ENCODE results near the gene SLC4A11.

SLC4A11 gene

DNA sequence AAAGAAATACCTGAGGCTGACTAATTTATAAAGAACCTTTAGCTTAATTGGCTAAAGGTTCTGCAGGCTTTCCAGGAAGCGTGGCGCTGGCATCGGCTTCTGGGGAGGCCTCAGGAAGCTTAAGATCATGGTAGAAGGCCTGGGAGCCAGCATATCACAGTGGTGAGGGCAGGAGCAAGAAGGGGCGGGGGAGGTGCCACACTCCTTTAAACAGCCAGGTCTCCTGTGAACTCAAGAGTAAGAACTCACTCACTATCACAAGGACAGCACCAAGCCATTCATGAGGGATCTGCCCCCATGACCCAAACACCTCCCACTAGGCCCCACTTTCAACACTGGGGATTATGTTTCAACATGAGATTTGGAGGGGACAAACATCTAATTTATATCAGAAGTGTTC is 34.4 kb upstream of the SLC4A11 start:
- DNase-seq (ENCODE audit: low read depth in 1 of 2, low spot score in 1 of 2), result no peak
- H3K4me3 ChIP-seq (replicated peaks; ENCODE audit: insufficient read depth, low read length), result no peak overlapping the region
- H3K27ac ChIP-seq (replicated peaks), result no peak overlapping the region
- TF ChIP-seq SPI1 (IDR thresholded peaks at IDR 0.05; ENCODE audit: borderline replicate concordance, low read depth) (no peak), GABPA (IDR thresholded peaks at IDR 0.05; ENCODE audit: low read depth) (no peak), POLR2AphosphoS5 (IDR thresholded peaks at IDR 0.05; ENCODE audit: low read depth) (no peak)
- TF ChIP-seq, protein P1, sequence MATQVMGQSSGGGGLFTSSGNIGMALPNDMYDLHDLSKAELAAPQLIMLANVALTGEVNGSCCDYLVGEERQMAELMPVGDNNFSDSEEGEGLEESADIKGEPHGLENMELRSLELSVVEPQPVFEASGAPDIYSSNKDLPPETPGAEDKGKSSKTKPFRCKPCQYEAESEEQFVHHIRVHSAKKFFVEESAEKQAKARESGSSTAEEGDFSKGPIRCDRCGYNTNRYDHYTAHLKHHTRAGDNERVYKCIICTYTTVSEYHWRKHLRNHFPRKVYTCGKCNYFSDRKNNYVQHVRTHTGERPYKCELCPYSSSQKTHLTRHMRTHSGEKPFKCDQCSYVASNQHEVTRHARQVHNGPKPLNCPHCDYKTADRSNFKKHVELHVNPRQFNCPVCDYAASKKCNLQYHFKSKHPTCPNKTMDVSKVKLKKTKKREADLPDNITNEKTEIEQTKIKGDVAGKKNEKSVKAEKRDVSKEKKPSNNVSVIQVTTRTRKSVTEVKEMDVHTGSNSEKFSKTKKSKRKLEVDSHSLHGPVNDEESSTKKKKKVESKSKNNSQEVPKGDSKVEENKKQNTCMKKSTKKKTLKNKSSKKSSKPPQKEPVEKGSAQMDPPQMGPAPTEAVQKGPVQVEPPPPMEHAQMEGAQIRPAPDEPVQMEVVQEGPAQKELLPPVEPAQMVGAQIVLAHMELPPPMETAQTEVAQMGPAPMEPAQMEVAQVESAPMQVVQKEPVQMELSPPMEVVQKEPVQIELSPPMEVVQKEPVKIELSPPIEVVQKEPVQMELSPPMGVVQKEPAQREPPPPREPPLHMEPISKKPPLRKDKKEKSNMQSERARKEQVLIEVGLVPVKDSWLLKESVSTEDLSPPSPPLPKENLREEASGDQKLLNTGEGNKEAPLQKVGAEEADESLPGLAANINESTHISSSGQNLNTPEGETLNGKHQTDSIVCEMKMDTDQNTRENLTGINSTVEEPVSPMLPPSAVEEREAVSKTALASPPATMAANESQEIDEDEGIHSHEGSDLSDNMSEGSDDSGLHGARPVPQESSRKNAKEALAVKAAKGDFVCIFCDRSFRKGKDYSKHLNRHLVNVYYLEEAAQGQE (IDR thresholded peaks at IDR 0.05; ENCODE audit: insufficient replicate concordance, low read depth), result no peak
- TF ChIP-seq, protein P2, sequence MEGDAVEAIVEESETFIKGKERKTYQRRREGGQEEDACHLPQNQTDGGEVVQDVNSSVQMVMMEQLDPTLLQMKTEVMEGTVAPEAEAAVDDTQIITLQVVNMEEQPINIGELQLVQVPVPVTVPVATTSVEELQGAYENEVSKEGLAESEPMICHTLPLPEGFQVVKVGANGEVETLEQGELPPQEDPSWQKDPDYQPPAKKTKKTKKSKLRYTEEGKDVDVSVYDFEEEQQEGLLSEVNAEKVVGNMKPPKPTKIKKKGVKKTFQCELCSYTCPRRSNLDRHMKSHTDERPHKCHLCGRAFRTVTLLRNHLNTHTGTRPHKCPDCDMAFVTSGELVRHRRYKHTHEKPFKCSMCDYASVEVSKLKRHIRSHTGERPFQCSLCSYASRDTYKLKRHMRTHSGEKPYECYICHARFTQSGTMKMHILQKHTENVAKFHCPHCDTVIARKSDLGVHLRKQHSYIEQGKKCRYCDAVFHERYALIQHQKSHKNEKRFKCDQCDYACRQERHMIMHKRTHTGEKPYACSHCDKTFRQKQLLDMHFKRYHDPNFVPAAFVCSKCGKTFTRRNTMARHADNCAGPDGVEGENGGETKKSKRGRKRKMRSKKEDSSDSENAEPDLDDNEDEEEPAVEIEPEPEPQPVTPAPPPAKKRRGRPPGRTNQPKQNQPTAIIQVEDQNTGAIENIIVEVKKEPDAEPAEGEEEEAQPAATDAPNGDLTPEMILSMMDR (IDR thresholded peaks at IDR 0.05; ENCODE audit: insufficient read depth, low read length), result no peak
- no peaks in the 10 kb centered on the region for H3K27me3 ChIP-seq (ENCODE audit: insufficient read depth, poor library complexity, severe bottlenecking)

DNA sequence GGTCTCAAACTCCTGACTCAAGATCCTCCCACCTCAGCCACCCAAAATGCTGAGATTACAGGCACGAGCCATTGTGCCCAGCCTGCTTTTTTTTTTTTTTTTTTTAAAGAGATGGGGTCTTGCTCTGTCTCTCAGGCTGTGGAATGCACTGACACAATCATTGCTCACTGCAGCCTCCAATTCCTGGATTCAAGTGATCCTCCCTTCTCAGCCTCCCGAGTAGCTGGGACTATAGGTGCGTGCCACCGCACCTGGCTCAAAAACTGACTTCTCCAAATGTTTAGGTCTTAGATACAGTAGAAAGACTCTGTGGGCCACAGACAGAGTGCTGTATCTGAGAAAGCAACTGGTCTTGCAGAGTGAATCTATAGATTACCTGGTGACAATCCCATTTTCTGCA is 31.1 kb upstream of the SLC4A11 start:
- no peak overlapping the region for H3K4me3 ChIP-seq (replicated peaks; ENCODE audit: insufficient read depth, low read length)
- no peak overlapping the region for H3K27ac ChIP-seq (replicated peaks)
- no peak for DNase-seq (ENCODE audit: low read depth in 1 of 2, low spot score in 1 of 2)
- TF ChIP-seq, protein P1 (IDR thresholded peaks at IDR 0.05; ENCODE audit: insufficient replicate concordance, low read depth), result no peak
- no peak for TF ChIP-seq SPI1 (IDR thresholded peaks at IDR 0.05; ENCODE audit: borderline replicate concordance, low read depth)
- TF ChIP-seq GABPA (IDR thresholded peaks at IDR 0.05; ENCODE audit: low read depth), result no peak
- no peak for TF ChIP-seq POLR2AphosphoS5 (IDR thresholded peaks at IDR 0.05; ENCODE audit: low read depth)
- TF ChIP-seq, protein P2 (IDR thresholded peaks at IDR 0.05; ENCODE audit: insufficient read depth, low read length), result no peak
- H3K27me3 ChIP-seq (ENCODE audit: insufficient read depth, poor library complexity, severe bottlenecking), result no peaks in the 10 kb centered on the region

DNA sequence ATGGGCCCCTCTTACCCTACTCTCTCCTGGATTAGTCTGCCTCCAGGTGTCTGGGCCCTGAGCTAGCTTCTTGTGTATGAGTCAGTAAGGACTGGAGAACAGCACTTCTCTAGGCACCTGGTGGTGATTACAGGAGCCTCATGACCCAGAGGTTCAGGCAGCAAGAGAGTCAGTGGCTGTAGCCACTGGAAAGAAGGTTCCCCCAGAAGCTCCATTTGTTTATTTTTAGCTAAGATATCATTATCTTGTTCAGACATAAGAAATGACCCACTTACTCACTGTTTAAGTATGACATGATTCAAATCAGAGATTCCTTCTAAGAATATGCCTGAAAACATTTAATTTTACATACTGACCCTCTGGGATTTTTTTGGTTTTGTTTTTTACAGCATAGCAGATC is 23.6 kb upstream of the SLC4A11 start:
- DNase-seq (ENCODE audit: low read depth in 1 of 2, low spot score in 1 of 2), result no peak
- Histone ChIP-seq H3K27me3 (ENCODE audit: insufficient read depth, poor library complexity, severe bottlenecking) (no peaks in the 10 kb centered on the region), H3K4me3 (replicated peaks; ENCODE audit: insufficient read depth, low read length) (no peak overlapping the region), H3K27ac (replicated peaks) (no peak overlapping the region)
- TF ChIP-seq, protein P2 (IDR thresholded peaks at IDR 0.05; ENCODE audit: insufficient read depth, low read length), result no peak

DNA sequence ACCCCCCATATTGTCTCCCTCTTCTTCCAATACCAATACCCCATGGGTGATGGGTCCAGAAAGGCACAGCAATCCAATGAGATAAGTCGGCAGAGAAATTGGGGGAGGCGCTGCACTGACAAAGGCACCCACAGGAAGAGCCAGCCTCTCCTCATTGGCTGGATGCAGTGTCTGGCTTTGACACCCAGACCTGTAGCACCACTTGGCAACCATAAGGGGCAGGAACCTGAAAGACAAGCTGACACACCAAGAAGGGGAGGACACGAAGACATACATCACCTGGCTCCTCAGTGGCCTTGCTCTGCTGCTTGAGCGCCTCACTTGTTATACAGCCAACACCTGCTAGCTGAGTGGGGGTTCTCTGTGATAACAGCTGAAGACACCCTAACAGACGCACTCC is 19.4 kb upstream of the SLC4A11 start:
- no peak for DNase-seq (ENCODE audit: low read depth in 1 of 2, low spot score in 1 of 2)
- TF ChIP-seq SPI1 (IDR thresholded peaks at IDR 0.05; ENCODE audit: borderline replicate concordance, low read depth), result no peak
- TF ChIP-seq, protein P1 (IDR thresholded peaks at IDR 0.05; ENCODE audit: insufficient replicate concordance, low read depth), result no peak
- TF ChIP-seq POLR2AphosphoS5 (IDR thresholded peaks at IDR 0.05; ENCODE audit: low read depth), result no peak
- TF ChIP-seq, protein P2 (IDR thresholded peaks at IDR 0.05; ENCODE audit: insufficient read depth, low read length), result no peak
- no peak for TF ChIP-seq GABPA (IDR thresholded peaks at IDR 0.05; ENCODE audit: low read depth)
- H3K27me3 ChIP-seq (ENCODE audit: insufficient read depth, poor library complexity, severe bottlenecking), result no peaks in the 10 kb centered on the region
- H3K27ac ChIP-seq (replicated peaks), result no peak overlapping the region
- H3K4me3 ChIP-seq (replicated peaks; ENCODE audit: insufficient read depth, low read length), result no peak overlapping the region
